HG03135 (cell line): ENCODE data around the gene IZUMO1.
"Not testable (repeated sequence)": the region's sequence is repeated elsewhere in the genome, so short reads cannot be mapped to it uniquely, and the experiment has no call there.

Experiments
- ATAC-seq: cut with Tn5 transposase; IDR thresholded peaks from one replicate; pipeline ENCODE4 v1.9.1; 2021; ENCODE audit warnings: mild to moderate bottlenecking, moderate library complexity; ENCODE audit not compliant: unreplicated experiment

Gene IZUMO1

GRCh38 chr19:48714759-48715675 lies 31.7 kb downstream of the IZUMO1 start:
- no peak for ATAC-seq

GRCh38 chr19:48713864-48714755 lies 32.6 kb downstream of the IZUMO1 start:
- peak; percentile 86 for ATAC-seq

GRCh38 chr19:48713041-48713863 lies 33.5 kb downstream of the IZUMO1 start:
- no peak for ATAC-seq

GRCh38 chr19:48711106-48711662 lies 35.5 kb downstream of the IZUMO1 start:
- no peak for ATAC-seq

- ATAC-seq = no peak
Measured at GRCh38 chr19:48708471-48708870, 38.2 kb downstream of the IZUMO1 start.

- no peak for ATAC-seq
Measured at GRCh38 chr19:48705431-48705830, 41.3 kb downstream of the IZUMO1 start.

GRCh38 chr19:48703316-48703715 lies 43.4 kb downstream of the IZUMO1 start:
- ATAC-seq = no peak

GRCh38 chr19:48702701-48703100 lies 44.0 kb downstream of the IZUMO1 start:
- no peak for ATAC-seq

- no peak for ATAC-seq
Measured at GRCh38 chr19:48698046-48698445, 48.7 kb downstream of the IZUMO1 start.

- ATAC-seq = no peak
Measured at GRCh38 chr19:48696353-48697010, 50.2 kb downstream of the IZUMO1 start.

- ATAC-seq = no peak
Measured at GRCh38 chr19:48695743-48696352, 50.9 kb downstream of the IZUMO1 start, which contains the start of gene FUT2. FUT2 (plus strand) TSS chr19:48695971; CDS start chr19:48702957, 6,986 bp downstream.

GRCh38 chr19:48693629-48694028 lies 53.1 kb downstream of the IZUMO1 start:
- not testable (repeated sequence) for ATAC-seq
